ENCODE results near the gene APBA2. TPM values are rescaled to one million over a fixed set of nuclear protein-coding genes. Genes with fewer than 3 reads are reported as not detected.

The APBA2 gene
- total RNA-seq, 2 experiments from 2014 or later = not detected

DNA sequence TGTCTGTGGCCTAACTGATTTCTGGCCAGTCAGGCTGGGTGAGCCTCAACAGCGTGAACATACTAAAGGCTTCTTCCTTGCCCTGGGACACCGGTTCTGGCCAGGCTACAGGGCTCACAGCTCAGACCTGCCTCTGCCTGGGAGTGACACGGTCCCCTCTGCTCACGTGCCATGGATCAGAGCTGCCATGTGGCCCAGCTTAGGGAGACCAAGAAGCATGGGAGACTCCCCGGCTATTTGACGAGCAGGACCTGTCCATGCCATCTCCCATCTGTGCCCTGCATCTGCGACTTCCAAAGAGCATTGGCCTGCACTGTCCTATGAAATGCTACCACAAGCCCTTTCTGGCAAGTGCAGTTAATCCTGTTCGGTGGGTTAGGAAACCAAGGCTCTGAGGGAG lies 57.4 kb downstream of the APBA2 start:
- no peaks in the 10 kb centered on the region for H3K79me2 ChIP-seq (ENCODE audit: insufficient read depth, low read depth, low read length)
- no peaks in the 10 kb centered on the region for H3K9me2 ChIP-seq (ENCODE audit: insufficient read depth, low read length)
- TF ChIP-seq, protein P1, sequence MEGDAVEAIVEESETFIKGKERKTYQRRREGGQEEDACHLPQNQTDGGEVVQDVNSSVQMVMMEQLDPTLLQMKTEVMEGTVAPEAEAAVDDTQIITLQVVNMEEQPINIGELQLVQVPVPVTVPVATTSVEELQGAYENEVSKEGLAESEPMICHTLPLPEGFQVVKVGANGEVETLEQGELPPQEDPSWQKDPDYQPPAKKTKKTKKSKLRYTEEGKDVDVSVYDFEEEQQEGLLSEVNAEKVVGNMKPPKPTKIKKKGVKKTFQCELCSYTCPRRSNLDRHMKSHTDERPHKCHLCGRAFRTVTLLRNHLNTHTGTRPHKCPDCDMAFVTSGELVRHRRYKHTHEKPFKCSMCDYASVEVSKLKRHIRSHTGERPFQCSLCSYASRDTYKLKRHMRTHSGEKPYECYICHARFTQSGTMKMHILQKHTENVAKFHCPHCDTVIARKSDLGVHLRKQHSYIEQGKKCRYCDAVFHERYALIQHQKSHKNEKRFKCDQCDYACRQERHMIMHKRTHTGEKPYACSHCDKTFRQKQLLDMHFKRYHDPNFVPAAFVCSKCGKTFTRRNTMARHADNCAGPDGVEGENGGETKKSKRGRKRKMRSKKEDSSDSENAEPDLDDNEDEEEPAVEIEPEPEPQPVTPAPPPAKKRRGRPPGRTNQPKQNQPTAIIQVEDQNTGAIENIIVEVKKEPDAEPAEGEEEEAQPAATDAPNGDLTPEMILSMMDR (conservative IDR thresholded peaks at IDR 0.05; ENCODE audit: low read length) = no peak
- no peak for TF ChIP-seq EZH2phosphoT487 (IDR thresholded peaks at IDR 0.05; ENCODE audit: borderline replicate concordance, low read depth, low read length)
- H3K36me3 ChIP-seq (ENCODE audit: insufficient read depth, low read length) = no peaks in the 10 kb centered on the region
- POLR2A ChIA-PET = no interaction called here
- CTCF ChIA-PET (ENCODE audit: unreplicated experiment) = no interaction called here
- no peaks in the 10 kb centered on the region for H3K9me3 ChIP-seq (ENCODE audit: low read length)
- intact Hi-C loops (cut with micrococcal nuclease; ENCODE audit: unreplicated experiment) = no loop called here
- no peak for DNase-seq (ENCODE audit: low spot score)
- BruUV-seq (replicated peaks) = no TSS peak
- H3K4me1 ChIP-seq (ENCODE audit: insufficient read depth, low read length, poor library complexity, severe bottlenecking) = peaks cover 4% of the 10 kb centered on the region
- H3K4me2 ChIP-seq (ENCODE audit: low read length) = no peak overlapping the region
- H3K4me3 ChIP-seq (ENCODE audit: low read depth, low read length, poor library complexity, severe bottlenecking) = no peak overlapping the region
- no peak overlapping the region for H3K27ac ChIP-seq (ENCODE audit: low read depth, low read length, poor library complexity, severe bottlenecking)
- no peak overlapping the region for H2AFZ ChIP-seq (ENCODE audit: low read length)
- no peaks in the 10 kb centered on the region for H4K20me1 ChIP-seq (ENCODE audit: insufficient read depth, low read length)

DNA sequence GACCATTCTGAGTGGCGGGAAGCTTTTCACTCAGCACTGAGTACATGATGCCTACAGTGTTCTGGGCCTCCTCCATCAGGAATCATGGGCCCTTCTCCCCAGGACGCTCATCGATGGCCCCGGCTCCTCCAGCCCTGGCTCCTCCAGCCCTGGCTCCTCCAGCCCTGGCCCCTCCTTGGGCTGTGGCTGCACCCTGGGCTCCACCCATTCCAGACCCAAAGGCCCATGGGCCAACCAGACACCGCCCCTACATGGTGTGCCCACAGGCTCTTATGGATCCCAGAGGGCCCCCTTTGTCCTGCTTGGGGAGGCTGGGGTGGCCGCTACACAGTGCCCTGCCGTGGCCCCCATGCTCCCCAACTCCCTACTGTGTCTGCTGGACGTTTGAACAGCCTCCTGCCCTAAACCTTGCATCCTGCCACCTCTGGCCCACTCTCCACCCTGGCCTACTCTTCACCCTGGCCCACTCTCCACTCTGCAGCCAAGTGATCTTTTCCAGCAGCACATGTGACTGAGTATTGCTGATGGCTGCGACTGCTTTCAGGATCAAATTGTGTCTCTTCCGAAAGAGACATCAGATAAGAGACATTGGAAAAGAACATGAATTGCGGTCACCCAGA lies 57.9 kb downstream of the APBA2 start:
- H3K4me2 ChIP-seq (ENCODE audit: low read length) = no peak overlapping the region
- no peak for DNase-seq (ENCODE audit: low spot score)
- BruUV-seq (replicated peaks) = no TSS peak
- intact Hi-C loops (cut with micrococcal nuclease; ENCODE audit: unreplicated experiment) = no loop called here
- ChIA-PET POLR2A (no interaction called here), CTCF (ENCODE audit: unreplicated experiment) (no interaction called here)
- H3K36me3 ChIP-seq (ENCODE audit: insufficient read depth, low read length) = no peaks in the 10 kb centered on the region
- H4K20me1 ChIP-seq (ENCODE audit: insufficient read depth, low read length) = no peaks in the 10 kb centered on the region
- H3K79me2 ChIP-seq (ENCODE audit: insufficient read depth, low read depth, low read length) = no peaks in the 10 kb centered on the region
- H3K9me3 ChIP-seq (ENCODE audit: low read length) = no peaks in the 10 kb centered on the region
- no peak for TF ChIP-seq EZH2phosphoT487 (IDR thresholded peaks at IDR 0.05; ENCODE audit: borderline replicate concordance, low read depth, low read length)
- TF ChIP-seq, protein P1 (conservative IDR thresholded peaks at IDR 0.05; ENCODE audit: low read length) = no peak
- H3K4me3 ChIP-seq (ENCODE audit: low read depth, low read length, poor library complexity, severe bottlenecking) = no peak overlapping the region
- no peaks in the 10 kb centered on the region for H3K4me1 ChIP-seq (ENCODE audit: insufficient read depth, low read length, poor library complexity, severe bottlenecking)
- no peaks in the 10 kb centered on the region for H3K9me2 ChIP-seq (ENCODE audit: insufficient read depth, low read length)
- no peak overlapping the region for H3K27ac ChIP-seq (ENCODE audit: low read depth, low read length, poor library complexity, severe bottlenecking)
- H2AFZ ChIP-seq (ENCODE audit: low read length) = no peak overlapping the region

DNA sequence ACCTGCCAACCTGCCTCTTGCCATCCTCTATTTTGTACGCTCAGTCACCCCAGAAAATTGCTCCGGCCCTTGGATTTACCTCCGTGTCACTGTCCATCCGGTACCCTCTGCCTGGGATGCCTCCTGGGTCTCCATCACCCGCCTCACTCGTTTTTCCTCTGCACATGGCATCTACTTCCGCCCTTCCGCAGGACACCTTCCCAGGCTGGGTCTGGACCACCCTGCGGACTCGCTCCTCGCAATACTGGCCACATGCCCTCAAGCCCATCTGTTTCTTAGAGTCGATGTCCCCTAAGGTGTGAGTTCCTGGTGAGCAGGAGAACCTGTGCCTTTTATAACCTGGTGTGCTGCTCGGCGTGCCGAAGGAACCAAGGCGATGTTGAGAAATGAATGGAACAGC lies 58.5 kb downstream of the APBA2 start:
- no peak for DNase-seq (ENCODE audit: low spot score)
- TF ChIP-seq, protein P1 (conservative IDR thresholded peaks at IDR 0.05; ENCODE audit: low read length) = no peak
- TF ChIP-seq EZH2phosphoT487 (IDR thresholded peaks at IDR 0.05; ENCODE audit: borderline replicate concordance, low read depth, low read length) = no peak
- no TSS peak for BruUV-seq (replicated peaks)
- Histone ChIP-seq H3K36me3 (ENCODE audit: insufficient read depth, low read length) (no peaks in the 10 kb centered on the region), H3K79me2 (ENCODE audit: insufficient read depth, low read depth, low read length) (no peaks in the 10 kb centered on the region), H3K27ac (ENCODE audit: low read depth, low read length, poor library complexity, severe bottlenecking) (no peak overlapping the region), H4K20me1 (ENCODE audit: insufficient read depth, low read length) (no peaks in the 10 kb centered on the region), H3K9me3 (ENCODE audit: low read length) (no peaks in the 10 kb centered on the region), H2AFZ (ENCODE audit: low read length) (no peak overlapping the region), H3K4me3 (ENCODE audit: low read depth, low read length, poor library complexity, severe bottlenecking) (no peak overlapping the region), H3K9me2 (ENCODE audit: insufficient read depth, low read length) (no peaks in the 10 kb centered on the region), H3K4me1 (ENCODE audit: insufficient read depth, low read length, poor library complexity, severe bottlenecking) (no peaks in the 10 kb centered on the region), H3K4me2 (ENCODE audit: low read length) (no peak overlapping the region)
- ChIA-PET POLR2A (no interaction called here), CTCF (ENCODE audit: unreplicated experiment) (no interaction called here)
- intact Hi-C loops (cut with micrococcal nuclease; ENCODE audit: unreplicated experiment) = no loop called here

All from OCI-LY7 (cell line).